Stomach (tissue), 9 donors: Measurements from ENCODE around the gene CSNK2A1. TPM values are rescaled to one million over a fixed set of nuclear protein-coding genes. Genes with fewer than 3 reads are reported as not detected.

Source experiments
- DNase-seq, 2 donors: peaks; one replicate each; pipeline versions ENCODE4 v3.0.0 to v3.0.0-alpha.2; 2013 to 2019
- H3K27ac ChIP-seq, 5 donors: fragments of 200-600 bp in 4 of 5; sonication (generic) in 4 of 5; one replicate each; pipeline ENCODE4 v1.5.1; 2013 to 2019; ENCODE audit warnings: mild to moderate bottlenecking in 1 of 5, moderate library complexity in 1 of 5
- H3K27me3 ChIP-seq, 3 donors: fragments of 200-600 bp; sonication (generic); one replicate each; pipeline ENCODE4 v1.5.1; 2017 to 2019; ENCODE audit warnings: mixed run types in 1 of 3
- H3K36me3 ChIP-seq, 4 donors: fragments of 200-600 bp; sonication (generic); 1 replicate in 3 of 4; 2 replicates in 1 of 4; pipeline ENCODE4 v1.5.1; 2016 to 2019
- H3K4me1 ChIP-seq, 4 donors: fragments of 200-600 bp; sonication (generic); one replicate each; pipeline ENCODE4 v1.5.1; 2016 to 2019
- H3K4me3 ChIP-seq, 4 donors: fragments of 200-600 bp; sonication (generic) in 3 of 4; one replicate each; pipeline ENCODE4 v1.5.1; 2016 to 2019; ENCODE audit warnings: mild to moderate bottlenecking in 1 of 4
- H3K9me3 ChIP-seq, 4 donors: fragments of 200-600 bp; sonication (generic); one replicate each; pipeline ENCODE4 v1.5.1; 2016 to 2019
- EP300 ChIP-seq: sonication (generic); formaldehyde crosslinking; IDR thresholded peaks from one replicate; pipeline ENCODE4 v1.6.1; 2017; ENCODE audit warnings: antibody characterized with exemption
- POLR2A ChIP-seq, 4 donors: fragments of 450-650 bp; IDR thresholded peaks; one replicate each; pipeline ENCODE4 v1.6.1; 2016; ENCODE audit warnings: antibody characterized with exemption in 4 of 4, control low read depth in 2 of 4, mild to moderate bottlenecking in 1 of 4, moderate library complexity in 1 of 4
- POLR2AphosphoS5 ChIP-seq, 3 donors: sonication (generic); formaldehyde crosslinking; IDR thresholded peaks; one replicate each; pipeline ENCODE4 v1.6.1; 2016; ENCODE audit warnings: antibody characterized with exemption in 3 of 3
- WGBS, 5 donors: extraction: QIAGEN DNeasy Blood & Tissue Kit in 3 of 5; methylation state at CpG; one replicate each; pipeline versions ENCODE4 v1.1.5 to v1.1.7; 2013 to 2018; 5-methylcytosine and 5-hydroxymethylcytosine counted together
- intact Hi-C: fragments of 100-400 bp; cut with DNase I; formaldehyde crosslinking; loops from one replicate; pipeline ENCODE4 v1.15.1; 2023; ENCODE audit warnings: low total_unique reads
- polyA plus RNA-seq, 3 donors: library from polyadenylated mRNA; stranded (reverse); fragments of 200-250 nt; gene quantifications; one replicate each; pipeline ENCODE4 v1.2.3, GENCODE V29; 2013
- total RNA-seq, 5 donors: library from RNA; depleted of rRNA; stranded (reverse); fragments of >200 nt; gene quantifications; one replicate each; pipeline versions ENCODE4 v1.1.0 to v1.2.3, GENCODE V29; 2014 to 2016
- TF ChIP-seq, protein P1 (sequence below), 7 experiments: fragments of 450-650 bp in 4 of 7; fragments of 200-600 bp in 3 of 7; sonication (generic) in 3 of 7; IDR thresholded peaks; one replicate each; pipeline ENCODE4 v1.5.1; 2016 to 2019; ENCODE audit warnings: antibody characterized with exemption in 7 of 7, control low read depth in 2 of 7, mild to moderate bottlenecking in 1 of 7
- donor health status: healthy with polysubstance abuse.
- donor health status: Bipolar disorder and iron deficiency.
- donor health status: healthy.

Gene CSNK2A1
- total and polyA plus RNA-seq, 8 donors, result 22.6 to 164 (median 37.3) TPM

DNA sequence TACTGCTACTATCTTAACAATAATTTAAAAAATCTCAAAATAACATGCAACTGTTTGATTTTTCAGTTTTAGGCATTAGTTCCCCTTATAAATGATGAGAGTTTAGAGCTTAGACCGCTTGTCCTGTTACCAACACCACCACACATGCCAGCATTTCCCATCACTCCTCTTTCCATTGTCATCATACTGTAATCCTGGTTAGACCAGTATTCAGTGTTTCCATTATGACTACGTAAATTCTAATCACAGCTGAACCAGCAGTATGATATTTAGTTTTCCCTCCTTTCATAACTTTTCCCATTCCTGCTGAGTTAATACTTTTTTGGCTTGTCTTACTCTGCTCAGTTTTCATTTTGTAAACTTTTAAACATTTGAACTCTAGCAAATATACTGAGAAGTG, 69.0 kb downstream of the CSNK2A1 start:
- DNase-seq, result no peak
- WGBS, 5 donors, result 73 to 83% (median 76%) methylated on average over 2 of the region's 2 CpGs
- TF ChIP-seq, protein P1, sequence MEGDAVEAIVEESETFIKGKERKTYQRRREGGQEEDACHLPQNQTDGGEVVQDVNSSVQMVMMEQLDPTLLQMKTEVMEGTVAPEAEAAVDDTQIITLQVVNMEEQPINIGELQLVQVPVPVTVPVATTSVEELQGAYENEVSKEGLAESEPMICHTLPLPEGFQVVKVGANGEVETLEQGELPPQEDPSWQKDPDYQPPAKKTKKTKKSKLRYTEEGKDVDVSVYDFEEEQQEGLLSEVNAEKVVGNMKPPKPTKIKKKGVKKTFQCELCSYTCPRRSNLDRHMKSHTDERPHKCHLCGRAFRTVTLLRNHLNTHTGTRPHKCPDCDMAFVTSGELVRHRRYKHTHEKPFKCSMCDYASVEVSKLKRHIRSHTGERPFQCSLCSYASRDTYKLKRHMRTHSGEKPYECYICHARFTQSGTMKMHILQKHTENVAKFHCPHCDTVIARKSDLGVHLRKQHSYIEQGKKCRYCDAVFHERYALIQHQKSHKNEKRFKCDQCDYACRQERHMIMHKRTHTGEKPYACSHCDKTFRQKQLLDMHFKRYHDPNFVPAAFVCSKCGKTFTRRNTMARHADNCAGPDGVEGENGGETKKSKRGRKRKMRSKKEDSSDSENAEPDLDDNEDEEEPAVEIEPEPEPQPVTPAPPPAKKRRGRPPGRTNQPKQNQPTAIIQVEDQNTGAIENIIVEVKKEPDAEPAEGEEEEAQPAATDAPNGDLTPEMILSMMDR (IDR thresholded peaks at IDR 0.05), result no peak
- TF ChIP-seq POLR2A (IDR thresholded peaks at IDR 0.05) (no peak), POLR2AphosphoS5 (IDR thresholded peaks at IDR 0.05) (no peak), EP300 (no peak)

DNA sequence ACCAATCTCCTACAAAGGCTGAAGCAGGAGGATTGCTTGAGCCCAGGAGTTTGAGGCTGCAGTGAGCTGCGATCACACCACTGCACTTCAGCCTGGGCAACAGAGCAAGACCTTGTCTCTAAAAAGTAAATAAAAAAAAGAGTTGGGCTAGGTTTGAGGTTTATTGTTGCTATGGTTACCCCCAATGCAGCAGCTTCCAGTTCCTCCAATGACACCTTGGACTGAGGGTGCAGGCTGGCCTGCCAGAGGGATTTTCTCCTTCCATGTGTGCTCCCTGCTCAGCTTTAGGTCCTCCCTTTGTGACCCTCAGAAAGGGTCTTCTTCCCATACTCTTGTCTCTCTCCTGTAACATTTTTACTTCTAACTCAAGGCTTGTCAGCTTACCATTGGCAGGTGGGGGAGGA, 70.7 kb downstream of the CSNK2A1 start:
- no peak for DNase-seq
- TF ChIP-seq POLR2AphosphoS5 (IDR thresholded peaks at IDR 0.05), result no peak
- intact Hi-C loops, result no loop called here
- H3K27ac ChIP-seq, result no peak overlapping the region
- no peaks in the 10 kb centered on the region for H3K27me3 ChIP-seq
- peaks cover 0 to 27% (median 3%) of the 10 kb centered on the region in 4 donors for H3K9me3 ChIP-seq
- peaks cover 0 to 5% (median 0%) of the 10 kb centered on the region in 4 donors for H3K4me1 ChIP-seq
- WGBS, 5 donors, result 89 to 100% (median 97%) methylated on average over 1 of the region's 1 CpG
- H3K36me3 ChIP-seq, result peaks cover 0 to 21% (median 8%) of the 10 kb centered on the region in 4 donors
- H3K4me3 ChIP-seq, result no peak overlapping the region

More for the DNA sequence above, 69.0 kb downstream of the CSNK2A1 start:
- no peak overlapping the region for H3K4me3 ChIP-seq
- no peak overlapping the region for H3K27ac ChIP-seq
- H3K9me3 ChIP-seq, result peaks cover 0 to 18% (median 0%) of the 10 kb centered on the region in 4 donors
- H3K27me3 ChIP-seq, result no peaks in the 10 kb centered on the region
- intact Hi-C loops, result no loop called here
- peaks cover 0 to 7% (median 3%) of the 10 kb centered on the region in 4 donors for H3K4me1 ChIP-seq
- H3K36me3 ChIP-seq, result peaks cover 0 to 32% (median 12%) of the 10 kb centered on the region in 4 donors

DNA sequence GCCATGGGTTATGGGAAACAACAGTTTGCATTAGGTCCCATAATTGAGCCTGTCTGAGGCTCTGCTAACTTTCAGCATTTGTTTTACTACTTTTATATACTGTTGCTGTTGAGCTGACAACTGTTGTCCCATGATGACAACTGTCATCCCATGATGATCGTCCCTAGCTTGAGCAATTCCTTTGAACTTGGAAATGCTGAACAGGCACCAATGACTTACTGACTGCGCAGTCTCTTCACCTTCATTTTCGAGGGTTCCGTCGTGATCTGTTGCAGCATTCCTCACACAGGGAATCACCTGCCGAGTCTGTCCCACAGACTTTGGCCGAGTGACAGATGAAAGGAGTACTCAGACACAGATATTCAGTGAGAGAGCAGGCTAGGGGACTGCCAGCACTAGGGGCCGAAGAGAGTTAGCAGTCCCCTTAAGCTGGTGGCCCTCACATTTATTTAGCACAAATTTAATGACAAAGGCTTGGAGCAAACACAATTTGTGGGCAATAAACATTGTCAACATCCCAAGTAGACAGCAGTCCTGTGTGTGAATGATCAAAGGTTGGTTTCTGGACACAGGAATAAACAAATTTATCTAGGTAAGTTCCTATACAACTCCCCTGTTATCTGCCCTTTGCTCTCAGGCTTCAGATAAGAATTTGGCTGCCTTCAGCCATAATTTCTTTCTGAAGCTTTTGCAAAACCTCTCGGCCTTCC, 71.3 kb downstream of the CSNK2A1 start:
- intact Hi-C loops, result no loop called here
- TF ChIP-seq, protein P1 (IDR thresholded peaks at IDR 0.05), result no peak
- no peak for TF ChIP-seq POLR2AphosphoS5 (IDR thresholded peaks at IDR 0.05)
- TF ChIP-seq POLR2A (IDR thresholded peaks at IDR 0.05), result no peak
- TF ChIP-seq EP300, result no peak
- DNase-seq, result no peak

DNA sequence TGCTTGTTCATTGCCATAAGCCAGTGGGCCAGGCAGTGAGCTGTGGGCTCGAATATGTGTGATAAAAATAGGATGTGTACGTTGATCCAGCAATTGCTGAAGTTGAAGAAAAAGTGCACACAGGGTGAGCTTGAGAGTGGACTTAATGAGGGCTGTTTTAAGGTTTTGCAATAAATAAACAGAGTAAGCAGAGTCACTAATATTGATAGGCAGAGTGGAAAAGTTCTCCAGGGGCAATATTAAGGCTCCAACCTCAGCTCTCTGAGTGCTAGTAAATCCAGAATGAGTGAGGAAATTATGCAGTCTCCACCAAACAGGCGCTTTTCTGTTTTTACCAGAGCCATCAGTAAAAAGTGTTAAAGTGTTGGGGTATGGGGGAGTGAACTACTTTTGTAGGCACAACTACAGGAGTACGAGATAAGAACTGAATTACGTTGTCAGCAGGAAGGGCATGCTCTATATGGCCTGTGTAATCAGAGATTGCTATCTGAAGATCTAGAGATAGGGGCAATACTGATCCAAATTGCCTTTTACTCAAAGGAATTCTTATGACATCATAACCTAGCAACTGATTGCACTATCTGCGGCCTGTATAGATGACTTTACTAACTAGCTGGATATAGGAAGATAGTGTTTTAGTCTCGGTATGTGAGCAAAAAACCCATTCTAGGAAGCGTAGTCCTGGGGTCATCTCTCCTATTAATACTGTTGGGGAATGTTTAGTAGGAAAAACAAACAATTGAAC, 73.7 kb downstream of the CSNK2A1 start:
- Histone ChIP-seq H3K9me3 (peaks cover 0 to 30% (median 6%) of the 10 kb centered on the region in 4 donors), H3K27ac (no peak overlapping the region), H3K27me3 (no peaks in the 10 kb centered on the region), H3K4me1 (peaks cover 0 to 5% (median 0%) of the 10 kb centered on the region in 4 donors), H3K4me3 (no peak overlapping the region), H3K36me3 (peaks cover 0 to 8% (median 0%) of the 10 kb centered on the region in 4 donors)
- DNase-seq, result no peak
- TF ChIP-seq POLR2A (IDR thresholded peaks at IDR 0.05) (no peak), EP300 (no peak), POLR2AphosphoS5 (IDR thresholded peaks at IDR 0.05) (no peak)
- TF ChIP-seq, protein P1 (IDR thresholded peaks at IDR 0.05), result no peak
- WGBS, 5 donors, result 73 to 86% (median 84%) methylated on average over 8 of the region's 8 CpGs
- intact Hi-C loops, result no loop called here

More for the DNA sequence above, 71.3 kb downstream of the CSNK2A1 start:
- no peak overlapping the region for H3K4me3 ChIP-seq
- no peak overlapping the region for H3K27ac ChIP-seq
- peaks cover 0 to 30% (median 6%) of the 10 kb centered on the region in 4 donors for H3K9me3 ChIP-seq
- peaks cover 0 to 5% (median 0%) of the 10 kb centered on the region in 4 donors for H3K4me1 ChIP-seq
- 84 to 91% (median 89%) methylated on average over 9 of the region's 9 CpGs for WGBS, 5 donors
- H3K36me3 ChIP-seq, result peaks cover 0 to 15% (median 6%) of the 10 kb centered on the region in 4 donors
- H3K27me3 ChIP-seq, result no peaks in the 10 kb centered on the region
